ENCODE results near the gene MRPL1.

GRCh38 chr4:77990904-77991358, 128.3 kb downstream of the MRPL1 start:
- no peak for TF ChIP-seq CTCF (IDR thresholded peaks at IDR 0.05)
- no peak for TF ChIP-seq POLR2A (IDR thresholded peaks at IDR 0.05)
- no peak for TF ChIP-seq POLR2AphosphoS5 (IDR thresholded peaks at IDR 0.05)

All from breast epithelium (tissue), 3 donors.